HEK293 (cell line): ENCODE data around the gene TTBK1.

ENCODE experiments used
- CTCF ChIP-seq: fragments of 450-650 bp; formaldehyde crosslinking; IDR thresholded peaks from 2 replicates; pipeline ENCODE4 v1.5.1; 2016; ENCODE audit warnings: missing biosample characterization, missing genetic modification characterization
- REST ChIP-seq: fragments of 450-650 bp; formaldehyde crosslinking; IDR thresholded peaks from 2 replicates; pipeline ENCODE4 v1.5.1; 2016; ENCODE audit warnings: missing biosample characterization, missing genetic modification characterization
- ZBTB21 ChIP-seq: fragments of 450-650 bp; formaldehyde crosslinking; IDR thresholded peaks from 2 replicates; pipeline ENCODE4 v1.5.1; 2017; ENCODE audit warnings: missing biosample characterization, missing genetic modification characterization
- ZBTB6 ChIP-seq: fragments of 450-650 bp; formaldehyde crosslinking; IDR thresholded peaks from 2 replicates; pipeline ENCODE4 v1.5.1; 2017; ENCODE audit warnings: missing biosample characterization, missing genetic modification characterization
- ZNF544 ChIP-seq: fragments of 450-650 bp; formaldehyde crosslinking; IDR thresholded peaks from 2 replicates; pipeline ENCODE4 v1.5.0; 2017; ENCODE audit warnings: missing biosample characterization, missing genetic modification characterization
- ZNF580 ChIP-seq: fragments of 450-650 bp; formaldehyde crosslinking; IDR thresholded peaks from 2 replicates; pipeline ENCODE4 v1.5.1; 2016; ENCODE audit warnings: missing biosample characterization, missing genetic modification characterization
- ZNF639 ChIP-seq: fragments of 450-650 bp; formaldehyde crosslinking; IDR thresholded peaks from 2 replicates; pipeline ENCODE4 v1.5.1; 2016; ENCODE audit warnings: missing biosample characterization, missing genetic modification characterization
- ZNF645 ChIP-seq: fragments of 450-650 bp; formaldehyde crosslinking; IDR thresholded peaks from 2 replicates; pipeline ENCODE4; 2016; ENCODE audit warnings: missing biosample characterization, missing genetic modification characterization
- ZNF670 ChIP-seq: fragments of 450-650 bp; formaldehyde crosslinking; IDR thresholded peaks from 2 replicates; pipeline ENCODE4 v1.5.1; 2016; ENCODE audit warnings: missing biosample characterization, missing genetic modification characterization, low read depth

GRCh38 chr6:43277643-43278523 lies 34.6 kb downstream of the TTBK1 start:
- no peak for TF ChIP-seq CTCF (tag by site-specific recombination)
- TF ChIP-seq ZBTB6 (tag by site-specific recombination), result no peak
- no peak for TF ChIP-seq ZNF580 (tag by site-specific recombination)
- TF ChIP-seq ZNF544, result no peak
- no peak for TF ChIP-seq ZNF645 (tag by site-specific recombination)
- no peak for TF ChIP-seq ZBTB21
- TF ChIP-seq ZNF639, result no peak
- TF ChIP-seq ZNF670, result no peak
- no peak for TF ChIP-seq REST (tag by site-specific recombination)
